IPS-18c (cell line): Measurements from ENCODE around the gene VPS39.

Source experiments
- H3K4me3 ChIP-seq: 2 replicates; pipeline ENCODE4 v1.7.0; 2013; ENCODE audit warnings: low read depth, mild to moderate bottlenecking, low read length, moderate library complexity; ENCODE audit not compliant: insufficient read depth
- H3K9me3 ChIP-seq: one replicate; pipeline ENCODE4 v1.6.1; 2013; ENCODE audit warnings: mild to moderate bottlenecking, low read length, moderate library complexity; ENCODE audit not compliant: control insufficient read depth, insufficient read depth

Gene VPS39

DNA sequence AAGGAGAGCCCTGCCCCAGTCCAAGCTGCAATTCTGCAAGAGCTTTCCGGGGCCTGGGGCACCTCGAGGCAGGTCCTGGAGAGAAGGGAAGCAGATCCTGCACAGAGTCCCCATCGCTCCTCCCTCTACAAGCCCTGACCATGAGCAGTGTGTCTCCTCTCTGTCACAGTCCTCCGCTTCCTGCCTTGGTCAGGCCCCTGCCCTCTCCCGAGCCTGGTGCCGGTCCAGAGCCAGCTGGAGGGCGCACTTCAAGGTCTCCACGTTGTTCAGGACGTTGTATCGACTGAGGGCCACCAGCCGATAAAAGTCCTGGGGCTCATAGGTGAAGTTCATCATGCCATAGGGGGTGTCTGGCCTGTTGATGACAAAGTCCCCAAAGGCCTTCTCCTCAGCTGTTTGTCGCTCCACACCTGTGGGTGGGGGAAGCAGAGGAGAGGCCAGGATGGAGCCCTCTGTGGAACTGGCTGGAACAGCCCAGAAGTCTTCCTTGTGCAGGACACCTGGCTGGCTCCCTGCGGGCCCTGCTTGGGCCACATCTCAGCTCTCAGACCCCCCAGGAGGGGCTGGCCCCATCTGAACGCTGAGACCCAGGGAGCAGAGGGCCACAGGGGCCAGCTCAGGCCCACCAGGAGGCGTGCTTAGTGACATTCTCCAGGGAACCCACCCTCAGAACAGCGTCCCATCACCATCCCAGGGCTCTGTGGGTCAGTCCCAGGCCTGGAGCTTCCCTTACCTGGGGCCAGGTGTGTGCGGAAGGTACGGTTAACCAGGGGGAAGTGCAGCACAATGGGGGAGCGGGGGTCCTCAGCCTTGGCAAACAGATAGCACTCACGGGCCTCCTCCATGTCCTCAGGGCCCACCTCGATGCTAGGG is 66.1 kb downstream of the VPS39 start:
- Histone ChIP-seq H3K4me3 (no peak overlapping the region), H3K9me3 (peaks cover 2% of the 10 kb centered on the region)

GRCh38 chr15:42141246-42141645 is 66.9 kb downstream of the VPS39 start:
- H3K9me3 ChIP-seq, result peaks cover 2% of the 10 kb centered on the region
- H3K4me3 ChIP-seq, result no peak overlapping the region

- Histone ChIP-seq H3K4me3 (no peak overlapping the region), H3K9me3 (peaks cover 2% of the 10 kb centered on the region)
These were observed 67.6 kb downstream of the VPS39 start for GRCh38 chr15:42140383-42141070.

DNA sequence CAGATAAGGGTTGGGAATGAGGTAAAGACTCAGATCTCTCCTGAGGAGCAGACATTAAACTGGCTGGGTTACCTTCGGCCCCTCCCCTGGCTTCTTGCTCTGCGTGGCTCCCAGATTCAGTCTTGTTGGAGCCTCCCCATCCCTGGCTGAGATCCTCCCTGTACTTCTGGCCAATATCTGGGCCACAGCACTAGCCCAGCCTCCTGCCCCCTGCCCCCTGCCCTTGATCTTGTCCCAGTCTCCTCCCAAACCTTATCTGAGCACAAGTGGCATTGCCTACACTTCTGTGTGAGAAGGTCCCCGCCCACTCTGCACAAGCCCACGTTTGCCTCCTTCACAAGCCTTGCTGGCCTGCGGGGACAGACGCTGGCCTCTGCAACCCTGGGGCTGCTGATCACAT is 68.5 kb downstream of the VPS39 start:
- H3K4me3 ChIP-seq, result no peak overlapping the region
- H3K9me3 ChIP-seq, result peaks cover 2% of the 10 kb centered on the region

DNA sequence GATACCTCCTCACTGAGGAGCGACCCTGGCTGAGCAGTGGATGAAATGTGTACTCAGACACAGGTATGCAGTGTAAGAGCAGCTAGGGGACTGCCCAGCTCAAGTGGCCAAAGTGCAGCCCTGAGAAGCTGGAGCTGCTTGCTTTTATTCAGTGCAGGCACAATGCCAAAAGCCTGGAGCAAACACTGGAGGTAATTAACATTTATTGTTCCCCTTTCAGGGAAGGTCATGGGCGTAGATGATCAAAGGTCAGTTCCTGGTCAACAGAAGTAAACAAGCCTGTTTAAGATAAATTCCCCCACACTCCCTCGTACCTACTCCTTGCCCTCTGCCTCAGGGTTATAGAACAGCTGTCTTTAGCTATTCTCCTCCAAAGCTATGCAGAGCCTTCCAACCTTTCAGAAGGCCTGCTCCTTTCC is 69.1 kb downstream of the VPS39 start:
- H3K9me3 ChIP-seq, result peaks cover 2% of the 10 kb centered on the region
- H3K4me3 ChIP-seq, result no peak overlapping the region

- H3K4me3 ChIP-seq, result no peak overlapping the region
These were observed 69.7 kb downstream of the VPS39 start for GRCh38 chr15:42138411-42138810.

GRCh38 chr15:42137461-42138261 is 70.4 kb downstream of the VPS39 start:
- Histone ChIP-seq H3K9me3 (peaks cover 2% of the 10 kb centered on the region), H3K4me3 (no peak overlapping the region)

More at GRCh38 chr15:42138411-42138810, 69.7 kb downstream of the VPS39 start:
- peaks cover 2% of the 10 kb centered on the region for H3K9me3 ChIP-seq

DNA sequence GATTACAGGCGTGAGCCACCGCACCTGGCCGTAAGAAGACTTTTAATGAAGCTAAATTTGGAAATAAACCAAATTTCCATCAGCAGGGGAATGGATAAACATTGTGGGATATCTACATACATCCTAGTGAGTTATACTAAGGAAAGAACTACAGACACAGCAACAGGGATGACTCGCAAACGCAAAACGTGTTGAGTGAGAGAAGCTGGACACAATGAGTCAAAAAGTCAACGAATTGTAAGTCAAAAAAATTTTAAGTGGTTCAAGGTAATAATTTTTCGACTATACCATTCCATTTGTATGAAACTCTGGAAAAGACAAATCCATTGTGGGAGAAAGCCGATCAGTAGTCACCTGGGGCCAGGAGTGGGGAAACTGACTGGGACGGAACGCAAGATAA is 71.6 kb downstream of the VPS39 start:
- peaks cover 2% of the 10 kb centered on the region for H3K9me3 ChIP-seq
- no peak overlapping the region for H3K4me3 ChIP-seq

- H3K4me3 ChIP-seq, result no peak overlapping the region
- no peaks in the 10 kb centered on the region for H3K9me3 ChIP-seq
These were observed 72.8 kb downstream of the VPS39 start for GRCh38 chr15:42135351-42135750.

DNA sequence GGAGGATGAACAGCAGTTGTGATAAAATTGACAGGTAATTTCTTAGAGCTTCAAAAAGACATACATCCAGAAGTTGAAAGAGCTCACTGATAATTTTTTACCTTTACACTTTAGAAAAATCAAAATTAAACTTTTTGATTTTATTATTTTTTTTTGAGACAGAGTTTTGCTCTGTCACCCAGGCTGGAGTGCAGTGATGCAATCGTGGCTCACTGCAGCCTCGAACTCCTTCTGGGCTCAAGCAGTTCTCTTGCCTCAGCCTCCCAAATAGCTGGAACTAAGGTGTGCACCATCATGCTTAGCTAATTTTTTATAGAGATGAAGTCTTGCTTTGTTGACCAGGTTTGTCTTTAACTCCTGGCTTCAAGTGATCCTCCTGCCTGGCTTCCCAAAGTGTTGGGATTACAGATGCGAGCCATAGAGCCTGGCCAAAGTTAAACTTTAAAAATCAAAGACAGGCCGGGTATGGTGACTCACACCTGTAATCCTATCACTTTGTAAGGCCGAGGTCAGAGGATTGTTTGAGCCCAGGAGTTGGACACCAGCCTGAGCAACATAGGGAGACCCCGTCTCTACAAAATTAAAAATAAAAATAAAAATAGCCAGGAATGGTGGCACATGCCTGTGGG is 73.4 kb downstream of the VPS39 start:
- Histone ChIP-seq H3K9me3 (no peaks in the 10 kb centered on the region), H3K4me3 (no peak overlapping the region)

- Histone ChIP-seq H3K4me3 (no peak overlapping the region), H3K9me3 (no peaks in the 10 kb centered on the region)
These were observed 74.1 kb downstream of the VPS39 start for GRCh38 chr15:42133886-42134502.

DNA sequence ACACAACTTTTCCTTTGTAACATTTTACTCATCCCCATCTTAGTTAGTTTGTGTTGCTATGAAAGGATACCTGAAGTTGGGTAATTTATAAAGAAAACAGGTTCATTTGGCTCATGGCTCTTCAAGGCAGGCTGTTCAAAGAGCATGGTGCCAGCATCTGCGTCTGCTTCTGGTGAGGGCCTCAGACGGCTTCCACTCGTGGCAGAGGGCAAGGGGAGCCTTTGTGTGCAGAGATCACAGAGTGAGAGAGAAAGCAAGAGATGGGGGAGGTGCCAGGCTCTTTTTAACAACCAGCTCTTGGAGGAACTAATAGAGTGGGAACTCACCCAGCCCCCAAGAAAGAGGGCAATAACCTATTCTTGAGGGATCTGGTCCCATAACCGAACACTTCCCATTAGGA is 74.7 kb downstream of the VPS39 start:
- no peak overlapping the region for H3K4me3 ChIP-seq
- no peaks in the 10 kb centered on the region for H3K9me3 ChIP-seq

DNA sequence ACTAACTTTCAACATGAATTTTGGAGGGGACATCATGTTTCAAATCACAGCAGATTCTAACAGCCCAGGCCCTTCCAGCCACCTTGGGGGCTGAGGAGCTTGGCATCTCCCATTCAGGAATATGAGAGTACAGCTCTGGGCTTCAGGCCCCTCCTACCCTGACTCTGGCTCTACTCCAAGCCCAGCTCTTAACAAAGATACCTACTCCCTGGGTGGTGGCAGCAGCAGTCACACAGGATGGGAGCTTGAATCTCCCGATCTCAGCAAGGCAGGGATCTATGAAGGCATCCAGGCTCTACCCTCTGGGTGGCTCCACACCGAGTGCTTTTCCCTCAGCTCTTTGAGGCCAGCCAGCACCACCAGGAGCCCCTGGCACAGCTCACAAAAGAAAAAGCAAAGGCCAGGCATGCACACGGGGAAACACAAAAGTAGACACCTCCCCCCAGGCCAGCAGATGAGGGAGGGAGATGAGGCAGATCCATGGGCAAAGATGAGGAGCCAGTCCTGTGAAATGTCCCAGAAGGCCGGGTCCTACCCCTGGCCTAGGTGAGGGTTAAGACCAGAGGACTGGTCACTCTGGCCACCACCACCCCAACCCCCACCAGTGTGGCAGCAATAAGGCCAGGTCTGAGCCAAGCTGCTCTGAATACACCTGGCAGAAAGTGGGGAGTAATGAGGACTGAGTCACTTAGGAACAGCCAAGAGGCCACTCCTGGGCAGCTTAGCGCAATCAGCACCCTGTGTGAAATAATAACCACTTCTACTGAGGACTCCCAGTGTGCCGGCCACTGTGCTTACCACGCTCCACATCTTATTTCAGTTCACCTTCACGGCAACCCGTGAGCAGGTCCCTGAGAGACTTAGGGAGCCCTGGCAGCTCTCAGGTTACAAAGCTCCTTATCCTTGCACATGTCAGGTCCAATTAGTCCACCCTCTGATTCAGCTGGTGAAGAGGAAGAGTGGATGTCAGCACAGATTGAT is 76.0 kb downstream of the VPS39 start:
- H3K4me3 ChIP-seq, result no peak overlapping the region
- H3K9me3 ChIP-seq, result no peaks in the 10 kb centered on the region

DNA sequence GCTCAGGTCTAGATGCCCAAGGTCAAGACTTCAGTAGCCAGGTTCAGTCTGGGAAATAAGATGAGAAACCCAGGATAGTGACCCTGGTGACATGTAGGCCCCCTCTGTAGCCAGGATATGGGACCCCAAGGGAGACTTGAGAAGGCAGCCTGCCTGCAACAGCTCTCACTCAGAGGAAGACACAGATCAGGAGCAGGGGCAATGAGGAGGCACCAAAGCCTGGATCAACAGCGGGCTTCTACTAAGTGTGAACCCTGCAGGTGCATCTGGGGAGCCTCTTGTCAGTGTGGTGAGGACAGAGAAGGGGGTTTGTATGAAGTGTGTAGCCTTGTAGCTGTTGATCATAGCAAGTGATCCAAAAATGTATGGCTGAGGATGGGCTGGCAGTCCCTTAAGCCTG is 77.1 kb downstream of the VPS39 start:
- no peaks in the 10 kb centered on the region for H3K9me3 ChIP-seq

DNA sequence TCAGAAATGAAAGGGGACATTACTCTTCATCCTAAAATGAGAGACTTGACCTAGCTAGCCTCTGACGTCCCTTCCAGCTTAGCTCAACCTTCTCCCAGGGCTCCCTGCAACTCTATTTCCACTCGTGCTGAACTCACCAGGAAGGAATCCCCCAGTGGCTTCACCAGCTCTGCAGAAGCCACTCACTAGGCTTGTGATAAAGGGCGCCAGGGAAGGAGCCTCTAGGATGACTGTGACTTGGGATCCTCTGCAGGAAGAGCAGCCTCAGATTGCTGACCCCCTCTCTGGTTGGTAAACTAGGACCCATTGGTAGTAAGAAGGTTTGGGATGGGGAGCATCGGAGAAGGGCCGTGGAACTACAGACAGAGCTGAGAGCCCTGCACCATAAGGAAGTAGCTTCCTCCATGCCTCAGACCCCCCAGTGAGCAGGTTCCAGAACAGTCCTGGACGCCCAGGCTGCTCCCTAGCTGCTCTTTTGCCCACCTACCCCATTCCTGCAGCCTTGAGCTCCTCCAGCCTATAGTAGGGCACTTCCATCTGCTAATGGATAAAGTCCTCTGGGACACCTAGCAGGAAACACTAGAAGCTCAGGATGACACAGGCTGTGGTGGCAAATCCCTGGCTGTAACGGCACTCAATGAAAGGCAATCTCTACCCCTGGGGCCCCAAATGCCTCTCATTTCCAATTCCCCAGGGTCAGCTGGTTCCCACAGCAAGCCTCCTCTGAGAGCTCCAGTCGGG is 77.7 kb downstream of the VPS39 start:
- no peak overlapping the region for H3K4me3 ChIP-seq

More for the DNA sequence above, 77.1 kb downstream of the VPS39 start:
- H3K4me3 ChIP-seq, result no peak overlapping the region

More for the DNA sequence above, 77.7 kb downstream of the VPS39 start:
- H3K9me3 ChIP-seq, result no peaks in the 10 kb centered on the region
